Stomach (tissue), 4 donors: ENCODE results near the gene GRAMD4.

Experiments
- EP300 ChIP-seq: sonication (generic); formaldehyde crosslinking; IDR thresholded peaks from one replicate; pipeline ENCODE4 v1.6.1; 2017; ENCODE audit warnings: antibody characterized with exemption
- POLR2AphosphoS5 ChIP-seq, 3 donors: sonication (generic); formaldehyde crosslinking; IDR thresholded peaks; one replicate each; pipeline ENCODE4 v1.6.1; 2016; ENCODE audit warnings: antibody characterized with exemption in 3 of 3
- TF ChIP-seq, protein P1 (sequence below), 7 experiments: fragments of 450-650 bp in 4 of 7; fragments of 200-600 bp in 3 of 7; sonication (generic) in 3 of 7; IDR thresholded peaks; one replicate each; pipeline ENCODE4 v1.5.1; 2016 to 2019; ENCODE audit warnings: antibody characterized with exemption in 7 of 7, control low read depth in 2 of 7, mild to moderate bottlenecking in 1 of 7

DNA sequence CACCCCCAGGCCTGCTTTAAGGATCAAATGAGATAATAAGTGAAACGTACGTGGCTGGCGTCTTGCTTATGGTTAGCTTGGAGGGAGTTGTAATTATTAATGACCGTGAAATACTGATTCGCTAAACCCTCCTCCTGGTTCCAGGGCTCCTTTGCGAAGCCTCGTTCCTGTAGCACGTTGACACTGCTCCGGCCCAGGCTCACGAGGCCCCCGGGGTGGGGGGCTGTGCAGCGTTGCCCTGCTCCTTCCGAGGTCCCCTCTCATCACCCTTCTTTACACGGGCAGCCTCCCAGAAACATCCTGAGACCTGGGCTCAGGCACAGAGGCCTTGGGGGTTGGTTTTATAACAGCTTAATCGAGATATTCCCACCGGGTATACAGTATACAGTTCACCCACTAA, 9.1 kb downstream of the GRAMD4 start:
- TF ChIP-seq, protein P1, sequence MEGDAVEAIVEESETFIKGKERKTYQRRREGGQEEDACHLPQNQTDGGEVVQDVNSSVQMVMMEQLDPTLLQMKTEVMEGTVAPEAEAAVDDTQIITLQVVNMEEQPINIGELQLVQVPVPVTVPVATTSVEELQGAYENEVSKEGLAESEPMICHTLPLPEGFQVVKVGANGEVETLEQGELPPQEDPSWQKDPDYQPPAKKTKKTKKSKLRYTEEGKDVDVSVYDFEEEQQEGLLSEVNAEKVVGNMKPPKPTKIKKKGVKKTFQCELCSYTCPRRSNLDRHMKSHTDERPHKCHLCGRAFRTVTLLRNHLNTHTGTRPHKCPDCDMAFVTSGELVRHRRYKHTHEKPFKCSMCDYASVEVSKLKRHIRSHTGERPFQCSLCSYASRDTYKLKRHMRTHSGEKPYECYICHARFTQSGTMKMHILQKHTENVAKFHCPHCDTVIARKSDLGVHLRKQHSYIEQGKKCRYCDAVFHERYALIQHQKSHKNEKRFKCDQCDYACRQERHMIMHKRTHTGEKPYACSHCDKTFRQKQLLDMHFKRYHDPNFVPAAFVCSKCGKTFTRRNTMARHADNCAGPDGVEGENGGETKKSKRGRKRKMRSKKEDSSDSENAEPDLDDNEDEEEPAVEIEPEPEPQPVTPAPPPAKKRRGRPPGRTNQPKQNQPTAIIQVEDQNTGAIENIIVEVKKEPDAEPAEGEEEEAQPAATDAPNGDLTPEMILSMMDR (IDR thresholded peaks at IDR 0.05), result no peak
- TF ChIP-seq POLR2AphosphoS5 (IDR thresholded peaks at IDR 0.05), result no peak
- TF ChIP-seq EP300, result no peak
